Natural killer cell (primary cell): ENCODE measurements around the gene RPUSD4. TPM values are rescaled to one million over a fixed set of nuclear protein-coding genes. Genes with fewer than 3 reads are reported as not detected.

Experiments used
- ATAC-seq, 3 donors: fragments of 150-1000 bp in 2 of 3; fragments of 200-7000 bp in 1 of 3; cut with Tn5 transposase; 1 replicate in 1 of 3; 2 replicates in 2 of 3; pipeline ENCODE4 v1.10.0; 2021; ENCODE audit warnings: mild to moderate bottlenecking in 2 of 3, moderate library complexity in 2 of 3
- DNase-seq, 2 donors: peaks; one replicate each; pipeline versions ENCODE4 v3.0.0 to v3.0.0-alpha.2; 2013 to 2021; ENCODE audit warnings: mixed read lengths in 1 of 2
- H3K27ac ChIP-seq: one replicate; pipeline ENCODE4 v1.5.1; 2013; ENCODE audit warnings: mild to moderate bottlenecking, low read length
- H3K27me3 ChIP-seq: one replicate; pipeline ENCODE4 v1.6.1; 2013; ENCODE audit warnings: low read length; ENCODE audit not compliant: control insufficient read depth, insufficient read depth
- H3K36me3 ChIP-seq: one replicate; pipeline ENCODE4 v1.6.1; 2013; ENCODE audit warnings: low read length; ENCODE audit not compliant: control insufficient read depth, insufficient read depth
- H3K4me1 ChIP-seq: one replicate; pipeline ENCODE4 v1.6.1; 2013; ENCODE audit warnings: low read length; ENCODE audit not compliant: control insufficient read depth, insufficient read depth
- H3K4me3 ChIP-seq: one replicate; pipeline ENCODE4 v1.5.1; 2013; ENCODE audit warnings: low read length
- H3K9me3 ChIP-seq: one replicate; pipeline ENCODE4 v1.6.1; 2013; ENCODE audit warnings: low read length; ENCODE audit not compliant: control insufficient read depth, insufficient read depth
- H3K27ac Mint-ChIP-seq, 2 donors: one replicate each; pipeline ENCODE4 v1.8.0; 2022; ENCODE audit warnings: mild to moderate bottlenecking in 2 of 2, mixed read lengths in 2 of 2, moderate library complexity in 1 of 2
- H3K27me3 Mint-ChIP-seq, 2 donors: one replicate each; pipeline ENCODE4 v1.8.0; 2022; ENCODE audit warnings: low read depth in 2 of 2, mixed read lengths in 2 of 2
- H3K36me3 Mint-ChIP-seq: one replicate; pipeline ENCODE4 v1.8.0; 2022; ENCODE audit warnings: mixed read lengths
- H3K4me1 Mint-ChIP-seq, 2 donors: one replicate each; pipeline ENCODE4 v1.8.0; 2022; ENCODE audit warnings: mixed read lengths in 2 of 2
- H3K4me3 Mint-ChIP-seq: one replicate; pipeline ENCODE4 v1.8.0; 2022; ENCODE audit warnings: mild to moderate bottlenecking, moderate library complexity, mixed read lengths
- H3K9me3 Mint-ChIP-seq, 2 donors: one replicate each; pipeline ENCODE4 v1.8.0; 2022; ENCODE audit warnings: mixed read lengths in 2 of 2
- CTCF ChIP-seq: fragments of 200-600 bp; IDR thresholded peaks from one replicate; pipeline ENCODE4 v1.8.0; 2022; ENCODE audit warnings: antibody characterized with exemption
- WGBS: methylation state at CpG from one replicate; pipeline ENCODE4 v1.1.7; 2013; ENCODE audit warnings: missing lambda C conversion rate; ENCODE audit not compliant: insufficient coverage; 5-methylcytosine and 5-hydroxymethylcytosine counted together
- intact Hi-C: fragments of 100-400 bp; cut with micrococcal nuclease; formaldehyde crosslinking; loops from one replicate; pipeline ENCODE4 v1.14.2; 2022
- total RNA-seq, 4 donors: library from RNA; stranded (reverse); fragments of 120-200 nt in 1 of 4; gene quantifications; one replicate each; pipeline versions ENCODE4 v1.2.3 to v1.2.4, GENCODE V29; 2013 to 2022

RPUSD4 gene
- total RNA-seq, 3 donors from 2014 or later (not counting 1 experiment from before 2014, with no cell fraction given): 27.1 to 41.7 (median 38.9) TPM

GRCh38 chr11:126229858-126230540 lies 18.5 kb upstream of the RPUSD4 start:
- ATAC-seq (no peak), DNase-seq (no peak)
- Mint-ChIP-seq H3K4me1 (peaks cover 4 to 7% of the 10 kb centered on the region in 2 donors), H3K36me3 (no peaks in the 10 kb centered on the region), H3K9me3 (no peaks in the 10 kb centered on the region), H3K4me3 (no peak overlapping the region), H3K27me3 (no peaks in the 10 kb centered on the region), H3K27ac (no peak overlapping the region)
- H3K27me3 ChIP-seq: no peaks in the 10 kb centered on the region
- H3K4me1 ChIP-seq: no peaks in the 10 kb centered on the region
- no peak overlapping the region for H3K27ac ChIP-seq
- 69% methylated on average over 2 of the region's 3 CpGs for WGBS
- no peak overlapping the region for H3K4me3 ChIP-seq
- no peak for TF ChIP-seq CTCF
- H3K9me3 ChIP-seq: no peaks in the 10 kb centered on the region
- peaks cover 3% of the 10 kb centered on the region for H3K36me3 ChIP-seq
- intact Hi-C loops: no loop called here

GRCh38 chr11:126226334-126227084 lies 15.1 kb upstream of the RPUSD4 start:
- TF ChIP-seq CTCF: no peak
- DNase-seq: no peak
- WGBS: 97% methylated on average over 8 of the region's 15 CpGs

GRCh38 chr11:126225295-126225665 lies 13.8 kb upstream of the RPUSD4 start:
- H3K36me3 ChIP-seq: peaks cover 3% of the 10 kb centered on the region
- no peak for ATAC-seq
- Mint-ChIP-seq H3K4me1 (peaks cover 10 to 17% of the 10 kb centered on the region in 2 donors), H3K9me3 (no peaks in the 10 kb centered on the region), H3K27me3 (no peaks in the 10 kb centered on the region), H3K27ac (no peak overlapping the region), H3K4me3 (no peak overlapping the region), H3K36me3 (no peaks in the 10 kb centered on the region)
- DNase-seq: no peak
- no peak overlapping the region for H3K27ac ChIP-seq
- no peak overlapping the region for H3K4me3 ChIP-seq
- H3K27me3 ChIP-seq: no peaks in the 10 kb centered on the region
- H3K4me1 ChIP-seq: no peaks in the 10 kb centered on the region
- no peaks in the 10 kb centered on the region for H3K9me3 ChIP-seq
- intact Hi-C loops: no loop called here
- WGBS: 94% methylated on average over 2 of the region's 2 CpGs
- TF ChIP-seq CTCF: no peak

More at GRCh38 chr11:126226334-126227084, 15.1 kb upstream of the RPUSD4 start:
- no peaks in the 10 kb centered on the region for H3K4me1 ChIP-seq
- H3K4me3 ChIP-seq: no peak overlapping the region
- no peak for ATAC-seq
- Mint-ChIP-seq H3K36me3 (no peaks in the 10 kb centered on the region), H3K27ac (no peak overlapping the region), H3K27me3 (no peaks in the 10 kb centered on the region), H3K4me3 (no peak overlapping the region), H3K9me3 (no peaks in the 10 kb centered on the region), H3K4me1 (peaks cover 9 to 17% of the 10 kb centered on the region in 2 donors)
- peaks cover 3% of the 10 kb centered on the region for H3K36me3 ChIP-seq
- H3K9me3 ChIP-seq: no peaks in the 10 kb centered on the region
- intact Hi-C loops: no loop called here
- H3K27ac ChIP-seq: no peak overlapping the region
- no peaks in the 10 kb centered on the region for H3K27me3 ChIP-seq
